BLaER1 (cell line): Measurements from ENCODE around the gene PAPOLG.

Experiments used
- H3K27ac ChIP-seq: shearing (Covaris generic); formaldehyde crosslinking; 2 replicates; pipeline ENCODE4 v1.8.1; 2022
- H3K27me3 ChIP-seq: shearing (Covaris generic); formaldehyde crosslinking; 2 replicates; pipeline ENCODE4 v1.8.1; 2022
- H3K36me3 ChIP-seq: shearing (Covaris generic); formaldehyde crosslinking; 2 replicates; pipeline ENCODE4 v1.8.1; 2022
- H3K4me1 ChIP-seq: shearing (Covaris generic); formaldehyde crosslinking; 2 replicates; pipeline ENCODE4 v1.8.1; 2022
- H3K4me2 ChIP-seq: shearing (Covaris generic); formaldehyde crosslinking; 2 replicates; pipeline ENCODE4 v1.8.1; 2022
- H3K4me3 ChIP-seq: shearing (Covaris generic); formaldehyde crosslinking; 2 replicates; pipeline ENCODE4 v1.8.1; 2022
- H3K9ac ChIP-seq: shearing (Covaris generic); formaldehyde crosslinking; 2 replicates; pipeline ENCODE4 v1.8.1; 2022
- H3K9me3 ChIP-seq: shearing (Covaris generic); formaldehyde crosslinking; 2 replicates; pipeline ENCODE4 v1.8.1; 2022
- H4K20me1 ChIP-seq: shearing (Covaris generic); formaldehyde crosslinking; 2 replicates; pipeline ENCODE4 v1.8.1; 2022
- Cebpa-rat ChIP-seq: shearing (Covaris generic); IDR thresholded peaks from 2 replicates; pipeline ENCODE4 v1.8.1; 2022

Gene PAPOLG

DNA sequence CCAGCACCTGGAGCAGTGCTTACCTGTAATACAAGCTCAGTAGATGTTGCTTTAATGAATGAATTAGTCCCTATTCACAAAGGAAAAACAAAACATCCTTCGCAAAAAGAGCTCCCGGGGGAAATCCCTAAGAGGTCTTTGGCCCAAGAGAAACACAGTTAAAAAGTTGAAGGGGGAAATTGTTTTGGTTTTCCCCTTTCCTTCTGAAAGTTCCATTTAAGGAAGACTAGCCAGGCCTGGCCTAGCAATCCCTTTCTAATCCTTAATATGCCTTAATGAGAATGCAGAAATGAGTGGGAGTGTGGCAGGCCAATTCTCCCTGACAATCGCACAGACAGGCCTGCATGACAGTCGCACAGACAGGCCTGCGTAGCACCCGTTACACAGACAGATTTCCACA, 91.8 kb downstream of the PAPOLG start:
- TF ChIP-seq Cebpa-rat: no peak
- H3K4me2 ChIP-seq: no peak overlapping the region
- no peak overlapping the region for H3K4me3 ChIP-seq
- H3K4me1 ChIP-seq: no peaks in the 10 kb centered on the region
- no peak overlapping the region for H3K9ac ChIP-seq
- H4K20me1 ChIP-seq: no peaks in the 10 kb centered on the region
- H3K27me3 ChIP-seq: no peaks in the 10 kb centered on the region
- H3K36me3 ChIP-seq: no peaks in the 10 kb centered on the region
- no peaks in the 10 kb centered on the region for H3K9me3 ChIP-seq
- H3K27ac ChIP-seq: no peak overlapping the region
